H1 (cell line): ENCODE data around the gene ZNF652. TPM values are rescaled to one million over a fixed set of nuclear protein-coding genes. Genes with fewer than 3 reads are reported as not detected.
"Not testable (repeated sequence)": the region's sequence is repeated elsewhere in the genome, so short reads cannot be mapped to it uniquely, and the experiment has no call there.

ENCODE experiments used
- CTCF ChIA-PET: fragments of 300-600 bp; sonication (Branson Sonifier 250); formaldehyde crosslinking; loops from one replicate; lab custom pipeline; 2021; ENCODE audit not compliant: partially characterized antibody; lab: Charles Lee
- POLR2A ChIA-PET: fragments of 300-600 bp; sonication (Branson Sonifier 250); formaldehyde crosslinking; loops from one replicate; lab custom pipeline; 2021; ENCODE audit warnings: inconsistent platforms; ENCODE audit not compliant: partially characterized antibody; lab: Charles Lee
- DNase-seq, 2 experiments: peaks; one replicate each; pipeline versions ENCODE4 v3.0.0 to v3.0.0-alpha.2; 2010 to 2022; ENCODE audit warnings: low spot score in 2 of 2, low read depth in 1 of 2, mixed read lengths in 1 of 2
- FAIRE-seq: peaks from 2 replicates; lab custom pipeline; 2011; peaks lifted over from hg19 to GRCh38; lab: Jason Lieb, UNC
- H2AFZ ChIP-seq: 2 replicates; pipeline ENCODE4 v1.8.1; 2012; ENCODE audit warnings: low read length, inconsistent platforms
- H2AK5ac ChIP-seq: 2 replicates; pipeline ENCODE4 v1.6.1; 2013; ENCODE audit warnings: low read depth, low read length
- H2BK120ac ChIP-seq: replicated peaks from 2 replicates; pipeline ENCODE3; 2013; ENCODE audit warnings: low read depth, low read length, inconsistent platforms
- H2BK12ac ChIP-seq: 2 replicates; pipeline ENCODE4 v1.6.1; 2013; ENCODE audit warnings: low read depth, low read length
- H2BK15ac ChIP-seq: 2 replicates; pipeline ENCODE4 v1.6.1; 2013; ENCODE audit warnings: low read length
- H2BK20ac ChIP-seq: 2 replicates; pipeline ENCODE4 v1.6.1; 2013; ENCODE audit warnings: low read length
- H2BK5ac ChIP-seq: 2 replicates; pipeline ENCODE4 v1.6.1; 2013; ENCODE audit warnings: low read depth, low read length
- H3K14ac ChIP-seq: 2 replicates; pipeline ENCODE4 v1.6.1; 2013; ENCODE audit warnings: inconsistent platforms; ENCODE audit not compliant: insufficient read length
- H3K18ac ChIP-seq: 2 replicates; pipeline ENCODE4 v1.6.1; 2013; ENCODE audit warnings: low read length; ENCODE audit errors: extremely low read depth
- H3K23ac ChIP-seq: 2 replicates; pipeline ENCODE4 v1.6.1; 2013; ENCODE audit warnings: inconsistent platforms; ENCODE audit not compliant: insufficient read length
- H3K23me2 ChIP-seq: 2 replicates; pipeline ENCODE4 v1.6.1; 2013; ENCODE audit warnings: low read depth, low read length
- H3K27ac ChIP-seq: 2 replicates; pipeline ENCODE4 v1.6.1; 2011; ENCODE audit warnings: low read depth, low read length, inconsistent platforms
- H3K27me3 ChIP-seq, 4 experiments: replicated peaks in 1 of 4; 1 replicate in 1 of 4; 2 replicates in 3 of 4; pipeline versions ENCODE4 v1.6.1 to v1.8.1; 2011 to 2013; ENCODE audit warnings: low read length in 3 of 4, mild to moderate bottlenecking in 3 of 4, inconsistent platforms in 2 of 4, mixed read lengths in 2 of 4, moderate library complexity in 1 of 4; ENCODE audit not compliant: control insufficient read depth in 3 of 4, insufficient read depth in 3 of 4; ENCODE audit errors: extremely low read depth in 1 of 4
- H3K36me3 ChIP-seq, 4 experiments: 2 replicates each; pipeline versions ENCODE4 v1.6.1 to v1.8.1; 2011 to 2013; ENCODE audit warnings: mild to moderate bottlenecking in 4 of 4, low read length in 3 of 4, moderate library complexity in 2 of 4, control low read depth in 1 of 4, inconsistent platforms in 1 of 4; ENCODE audit not compliant: insufficient read depth in 4 of 4, control insufficient read depth in 2 of 4
- H3K4ac ChIP-seq: replicated peaks from 2 replicates; pipeline ENCODE3; 2013; ENCODE audit warnings: low read length, low read depth, mixed read lengths, inconsistent platforms; ENCODE audit not compliant: insufficient read length
- H3K4me1 ChIP-seq, 4 experiments: replicated peaks in 1 of 4; 1 replicate in 1 of 4; 2 replicates in 3 of 4; pipeline versions ENCODE4 v1.6.1 to v1.8.1; 2011 to 2013; ENCODE audit warnings: low read length in 3 of 4, inconsistent platforms in 2 of 4, mixed read lengths in 1 of 4; ENCODE audit not compliant: insufficient read depth in 4 of 4, control insufficient read depth in 3 of 4
- H3K4me2 ChIP-seq, 2 experiments: 2 replicates each; pipeline versions ENCODE4 v1.6.1 to v1.8.1; 2011 to 2013; ENCODE audit warnings: low read depth in 2 of 2, low read length in 2 of 2, control low read depth in 1 of 2, inconsistent platforms in 1 of 2, mild to moderate bottlenecking in 1 of 2; ENCODE audit not compliant: insufficient read depth in 1 of 2
- H3K4me3 ChIP-seq, 4 experiments: fragments of 200-600, 300-600 bp in 1 of 4; sonication (generic), shearing (Covaris generic), sonication (Bioruptor Twin) in 1 of 4; 2 replicates each; pipeline versions ENCODE4 v1.5.1 to v1.8.1; 2011 to 2016; ENCODE audit warnings: low read length in 4 of 4, low read depth in 3 of 4, control low read depth in 2 of 4, inconsistent platforms in 2 of 4, mild to moderate bottlenecking in 2 of 4, mixed read lengths in 1 of 4, moderate library complexity in 1 of 4; ENCODE audit not compliant: insufficient read depth in 2 of 4; ENCODE audit errors: extremely low read depth in 1 of 4
- H3K56ac ChIP-seq: replicated peaks from 2 replicates; pipeline ENCODE3; 2013; ENCODE audit warnings: low read depth, mild to moderate bottlenecking, mixed read lengths, low read length, inconsistent platforms; ENCODE audit not compliant: insufficient read length
- H3K79me1 ChIP-seq: 2 replicates; pipeline ENCODE4 v1.6.1; 2013; ENCODE audit warnings: low read depth, low read length, control low read depth
- H3K79me2 ChIP-seq, 2 experiments: 2 replicates each; pipeline versions ENCODE4 v1.6.1 to v1.8.1; 2012 to 2013; ENCODE audit warnings: low read length in 2 of 2, mild to moderate bottlenecking in 2 of 2, inconsistent platforms in 1 of 2; ENCODE audit not compliant: insufficient read depth in 2 of 2, control insufficient read depth in 1 of 2
- H3K9ac ChIP-seq, 4 experiments: replicated peaks in 1 of 4; 1 replicate in 1 of 4; 2 replicates in 3 of 4; pipeline versions ENCODE4 v1.6.1 to v1.8.1; 2011 to 2013; ENCODE audit warnings: low read depth in 3 of 4, low read length in 3 of 4, control low read depth in 2 of 4, mild to moderate bottlenecking in 2 of 4, moderate library complexity in 2 of 4, inconsistent platforms in 1 of 4; ENCODE audit errors: extremely low read depth in 1 of 4
- H3K9me3 ChIP-seq, 2 experiments: 2 replicates each; pipeline versions ENCODE4 v1.6.1 to v1.8.1; 2012 to 2013; ENCODE audit warnings: mild to moderate bottlenecking in 2 of 2, moderate library complexity in 2 of 2, control low read depth in 1 of 2, inconsistent platforms in 1 of 2, low read depth in 1 of 2, low read length in 1 of 2, mixed read lengths in 1 of 2; ENCODE audit not compliant: insufficient read depth in 2 of 2
- H4K20me1 ChIP-seq, 2 experiments: replicated peaks in 1 of 2; 2 replicates each; pipeline versions ENCODE3 to v1.8.1; 2011 to 2013; ENCODE audit warnings: inconsistent platforms in 2 of 2, low read length in 2 of 2, mild to moderate bottlenecking in 1 of 2; ENCODE audit not compliant: insufficient read depth in 2 of 2, control insufficient read depth in 1 of 2
- H4K5ac ChIP-seq: 2 replicates; pipeline ENCODE4 v1.6.1; 2013; ENCODE audit warnings: low read length, low read depth, mixed read lengths, inconsistent platforms; ENCODE audit not compliant: insufficient read length
- H4K8ac ChIP-seq: 2 replicates; pipeline ENCODE4 v1.8.0; 2013; ENCODE audit warnings: mild to moderate bottlenecking, moderate library complexity, low read length, inconsistent platforms; ENCODE audit not compliant: insufficient read depth; ENCODE audit errors: extremely low read depth
- H4K91ac ChIP-seq: replicated peaks from 2 replicates; pipeline ENCODE3; 2013; ENCODE audit warnings: low read length, mixed read lengths, inconsistent platforms; ENCODE audit not compliant: insufficient read length
- CTCF ChIP-seq, 3 experiments: IDR thresholded peaks; 1 replicate in 2 of 3; 2 replicates in 1 of 3; pipeline versions ENCODE4 v1.5.1 to v1.6.1; 2011; ENCODE audit warnings: low read length in 3 of 3, mild to moderate bottlenecking in 3 of 3, inconsistent platforms in 2 of 3, low read depth in 1 of 3, moderate library complexity in 1 of 3; ENCODE audit not compliant: insufficient read depth in 1 of 3; ENCODE audit errors: control extremely low read depth in 1 of 3
- RAD21 ChIP-seq, 2 experiments: IDR thresholded peaks in 1 of 2; conservative IDR thresholded peaks in 1 of 2; 2 replicates each; pipeline ENCODE4 v1.6.1; 2011; ENCODE audit warnings: low read depth in 2 of 2, low read length in 2 of 2, improper control_type of control experiment in 1 of 2, inconsistent platforms in 1 of 2, mild to moderate bottlenecking in 1 of 2, moderate library complexity in 1 of 2
- YY1 ChIP-seq: IDR thresholded peaks from 2 replicates; pipeline ENCODE4 v1.6.1; 2011; ENCODE audit warnings: low read depth, mild to moderate bottlenecking, low read length
- WGBS, 2 experiments: shearing (Covaris generic) in 1 of 2; methylation state at CpG; one replicate each; pipeline versions ENCODE4 v1.1.6 to v1.1.7; 2013 to 2015; ENCODE audit warnings: low lambda C conversion rate in 2 of 2, mixed read lengths in 2 of 2, inconsistent platforms in 1 of 2, low coverage in 1 of 2, missing lambda C conversion rate in 1 of 2; ENCODE audit not compliant: insufficient replicate concordance in 2 of 2, insufficient coverage in 1 of 2, insufficient read length in 1 of 2; ENCODE audit errors: extremely low coverage in 1 of 2, missing lambda C conversion rate in 1 of 2; 5-methylcytosine and 5-hydroxymethylcytosine counted together
- polyA plus RNA-seq, 7 experiments: library from polyadenylated mRNA; depleted of rRNA in 3 of 7; stranded (reverse) in 5 of 7; unstranded in 2 of 7; fragments of >200 nt in 5 of 7; fragments of 200-250 nt in 2 of 7; gene quantifications; 1 replicate in 5 of 7; 2 replicates in 1 of 7; 4 replicates in 1 of 7; pipeline versions ENCODE4 v1.2.1 to v1.2.3, GENCODE V29; 2011 to 2013; ENCODE audit warnings: missing spikeins in 2 of 7, mixed read lengths in 2 of 7
- total RNA-seq: library from RNA; stranded (reverse); fragmentation: NEBNext Ultra II Directional; extraction: Animal tissue kit (Norgen Biotek cat#: 25700); gene quantifications from 2 replicates; pipeline ENCODE4 v1.2.1, GENCODE V29; 2021

ZNF652 gene
- total and polyA plus RNA-seq, 2 of the 8 experiments (the other 6 are each of a cell fraction or from before 2014, with no cell fraction given): 13.5 to 39.6 TPM

- POLR2A ChIA-PET, H2BK15ac ChIP-seq, H3K79me2 ChIP-seq, H3K4me3 ChIP-seq, H2BK20ac ChIP-seq, H2BK12ac ChIP-seq, H3K36me3 ChIP-seq, H3K23me2 ChIP-seq, H4K91ac ChIP-seq, FAIRE-seq, H2BK5ac ChIP-seq, H2BK120ac ChIP-seq, H3K4me1 ChIP-seq, DNase-seq, H3K56ac ChIP-seq, H4K8ac ChIP-seq, H3K23ac ChIP-seq, H2AK5ac ChIP-seq, H4K5ac ChIP-seq, H3K9ac ChIP-seq, H4K20me1 ChIP-seq, H3K9me3 ChIP-seq, H3K4ac ChIP-seq, H2AFZ ChIP-seq, H3K14ac ChIP-seq, H3K27ac ChIP-seq, H3K79me1 ChIP-seq, H3K18ac ChIP-seq, H3K4me2 ChIP-seq: not testable (repeated sequence)
- peaks cover 2 to 16% (median 13%) of the 10 kb centered on the region in 4 experiments; a peak in 6 of 7 replicates for H3K27me3 ChIP-seq
- 73% methylated on average over 9 of the region's 9 CpGs; no CpG with 5 or more reads in 1 of the 2 experiments for WGBS, 2 experiments
- TF ChIP-seq YY1 (peak; percentile 84), CTCF (IDR thresholded peaks at IDR 0.05; ENCODE audit: control extremely low read depth in 1 of 3, insufficient read depth in 1 of 3, low read depth in 1 of 3, low read length in 3 of 3) (peak in 2 of 3 experiments; percentile 4 to 18; a peak in 1 of 4 replicates), RAD21 (IDR thresholded peaks at IDR 0.05 in 1 of 2, conservative IDR thresholded peaks at IDR 0.05 in 1 of 2; ENCODE audit: low read depth in 2 of 2, low read length in 2 of 2) (0 out of 4 replicates have a peak, but pooled peaks of 1 of the 2 experiments have one; percentile 2)
- CTCF ChIA-PET: interaction anchor here (0.8 to 3.5 kb wide), 6 partner anchors 15 to 549 kb away, joined by 3 to 11 read pairs (median 3); no protein-coding TSS in a partner anchor
These were observed 100.5 kb downstream of the ZNF652 start for GRCh38 chr17:49261540-49261939.
